Upper lobe of left lung (tissue), 6 donors: ENCODE results near the gene ZSWIM1. TPM values are rescaled to one million over a fixed set of nuclear protein-coding genes. Genes with fewer than 3 reads are reported as not detected.

ENCODE experiments used
- ATAC-seq, 2 donors: fragments of 200-7000 bp; cut with Tn5 transposase; one replicate each; pipeline ENCODE4 v1.9.1; 2022; ENCODE audit warnings: mild to moderate bottlenecking in 2 of 2, moderate library complexity in 2 of 2; ENCODE audit not compliant: low FRiP score in 2 of 2
- DNase-seq, 2 donors: peaks; one replicate each; pipeline ENCODE4 v3.0.0-alpha.2; 2019 to 2020
- H3K27ac ChIP-seq, 4 donors: fragments of 200-600 bp; sonication (generic); one replicate each; pipeline ENCODE4 v1.5.1; 2016 to 2019
- H3K27me3 ChIP-seq, 4 donors: fragments of 200-600 bp; sonication (generic); one replicate each; pipeline ENCODE4 v1.5.1; 2017 to 2019
- H3K36me3 ChIP-seq, 4 donors: fragments of 200-600 bp; sonication (generic); one replicate each; pipeline ENCODE4 v1.5.1; 2016 to 2019
- H3K4me1 ChIP-seq, 4 donors: fragments of 200-600 bp; sonication (generic); one replicate each; pipeline ENCODE4 v1.5.1; 2018 to 2019
- H3K4me3 ChIP-seq, 4 donors: fragments of 200-600 bp; sonication (generic); one replicate each; pipeline ENCODE4 v1.5.1; 2017 to 2019; ENCODE audit warnings: mild to moderate bottlenecking in 2 of 4, moderate library complexity in 1 of 4
- H3K9me3 ChIP-seq, 4 donors: fragments of 200-600 bp; sonication (generic); one replicate each; pipeline ENCODE4 v1.5.1; 2018 to 2019
- EP300 ChIP-seq, 4 donors: sonication (generic); formaldehyde crosslinking; IDR thresholded peaks; one replicate each; pipeline ENCODE4 v1.5.1; 2017; ENCODE audit warnings: antibody characterized with exemption in 4 of 4, control low read depth in 2 of 4
- POLR2A ChIP-seq, 4 donors: fragments of 450-650 bp; IDR thresholded peaks; one replicate each; pipeline ENCODE4 v1.5.1; 2016 to 2017; ENCODE audit warnings: antibody characterized with exemption in 4 of 4, mild to moderate bottlenecking in 2 of 4
- POLR2AphosphoS5 ChIP-seq, 2 donors: sonication (generic); formaldehyde crosslinking; IDR thresholded peaks; one replicate each; pipeline ENCODE4 v1.5.1; 2017; ENCODE audit warnings: antibody characterized with exemption in 2 of 2
- WGBS, 2 donors: methylation state at CpG; one replicate each; pipeline ENCODE4 v1.1.5; 2017 to 2018; 5-methylcytosine and 5-hydroxymethylcytosine counted together
- total RNA-seq, 6 donors: library from RNA; depleted of rRNA in 4 of 6; stranded (reverse); fragments of >200 nt in 4 of 6; gene quantifications; one replicate each; pipeline versions ENCODE4 v1.1.0 to v1.2.1, GENCODE V29; 2016 to 2021
- TF ChIP-seq, protein P1 (sequence below), 6 experiments: fragments of 450-650 bp in 4 of 6; fragments of 200-600 bp in 2 of 6; sonication (generic) in 2 of 6; IDR thresholded peaks; one replicate each; pipeline ENCODE4 v1.5.1; 2016 to 2019; ENCODE audit warnings: antibody characterized with exemption in 6 of 6
- donor health status: DM: no; HTN: no; CAD: no; lungs with moderate emphysema.
- donor health status: DM: no; HTN: yes; CAD: no; lungs with severe emphysema.

Gene ZSWIM1
- total RNA-seq, 6 donors from 2014 or later: 4.2 to 9.7 (median 8.6) TPM

DNA sequence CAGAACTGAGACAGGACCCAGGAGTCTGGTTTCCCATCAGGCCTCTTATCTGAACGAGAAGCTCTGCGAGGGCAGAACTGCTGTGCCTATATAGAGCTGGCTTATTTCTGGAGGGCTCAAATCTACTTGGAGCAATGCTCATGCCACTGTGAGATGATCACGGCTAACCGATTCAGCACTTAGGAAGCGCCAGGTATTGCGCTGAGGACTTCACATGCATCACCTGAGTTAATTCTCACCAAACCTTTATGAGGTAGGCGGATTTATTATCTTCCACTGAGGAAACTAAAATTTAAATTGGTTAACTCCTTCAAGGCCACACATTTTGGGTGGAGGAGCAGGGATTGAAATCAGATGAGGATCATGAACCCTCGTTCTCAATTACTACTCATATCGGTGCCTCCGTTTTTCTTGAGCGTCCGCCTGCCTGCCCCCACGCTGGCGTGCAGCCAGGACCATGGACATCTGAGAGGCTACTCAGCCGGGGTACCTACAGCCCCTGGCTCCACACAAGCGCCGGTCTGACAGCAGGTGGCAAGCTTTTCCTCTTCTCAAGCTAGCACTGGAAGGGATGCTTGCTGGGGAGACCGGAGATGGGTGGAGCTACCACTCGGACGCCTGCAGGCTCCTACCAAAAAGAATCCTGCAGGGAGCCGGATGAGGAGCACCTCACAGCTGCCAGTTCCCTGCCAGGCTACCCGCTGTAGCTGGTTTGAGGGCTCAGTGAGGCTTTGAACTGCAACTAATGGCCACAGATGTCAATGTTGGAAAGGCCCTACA is 52.4 kb downstream of the ZSWIM1 start:
- Histone ChIP-seq H3K4me3 (peak overlapping the region; percentile 65 to 96 (median 74)), H3K4me1 (peaks cover 17 to 33% (median 21%) of the 10 kb centered on the region in 4 donors), H3K27me3 (no peaks in the 10 kb centered on the region), H3K27ac (peak overlapping the region; percentile 98 to 100 (median 100)), H3K36me3 (peaks cover 6 to 18% (median 15%) of the 10 kb centered on the region in 4 donors), H3K9me3 (no peaks in the 10 kb centered on the region)
- peak; percentile 42 to 51 for ATAC-seq
- 28 to 39% methylated on average over 7 to 22 of the region's 22 CpGs for WGBS, 2 donors
- no peak for TF ChIP-seq POLR2AphosphoS5 (IDR thresholded peaks at IDR 0.05)
- TF ChIP-seq POLR2A (IDR thresholded peaks at IDR 0.05): peak in 1 of 4 donors; percentile 15
- TF ChIP-seq, protein P1, sequence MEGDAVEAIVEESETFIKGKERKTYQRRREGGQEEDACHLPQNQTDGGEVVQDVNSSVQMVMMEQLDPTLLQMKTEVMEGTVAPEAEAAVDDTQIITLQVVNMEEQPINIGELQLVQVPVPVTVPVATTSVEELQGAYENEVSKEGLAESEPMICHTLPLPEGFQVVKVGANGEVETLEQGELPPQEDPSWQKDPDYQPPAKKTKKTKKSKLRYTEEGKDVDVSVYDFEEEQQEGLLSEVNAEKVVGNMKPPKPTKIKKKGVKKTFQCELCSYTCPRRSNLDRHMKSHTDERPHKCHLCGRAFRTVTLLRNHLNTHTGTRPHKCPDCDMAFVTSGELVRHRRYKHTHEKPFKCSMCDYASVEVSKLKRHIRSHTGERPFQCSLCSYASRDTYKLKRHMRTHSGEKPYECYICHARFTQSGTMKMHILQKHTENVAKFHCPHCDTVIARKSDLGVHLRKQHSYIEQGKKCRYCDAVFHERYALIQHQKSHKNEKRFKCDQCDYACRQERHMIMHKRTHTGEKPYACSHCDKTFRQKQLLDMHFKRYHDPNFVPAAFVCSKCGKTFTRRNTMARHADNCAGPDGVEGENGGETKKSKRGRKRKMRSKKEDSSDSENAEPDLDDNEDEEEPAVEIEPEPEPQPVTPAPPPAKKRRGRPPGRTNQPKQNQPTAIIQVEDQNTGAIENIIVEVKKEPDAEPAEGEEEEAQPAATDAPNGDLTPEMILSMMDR (IDR thresholded peaks at IDR 0.05): peak in 3 of 6 experiments; percentile 33 to 44 (median 34)
- DNase-seq: peak; percentile 85 to 87

DNA sequence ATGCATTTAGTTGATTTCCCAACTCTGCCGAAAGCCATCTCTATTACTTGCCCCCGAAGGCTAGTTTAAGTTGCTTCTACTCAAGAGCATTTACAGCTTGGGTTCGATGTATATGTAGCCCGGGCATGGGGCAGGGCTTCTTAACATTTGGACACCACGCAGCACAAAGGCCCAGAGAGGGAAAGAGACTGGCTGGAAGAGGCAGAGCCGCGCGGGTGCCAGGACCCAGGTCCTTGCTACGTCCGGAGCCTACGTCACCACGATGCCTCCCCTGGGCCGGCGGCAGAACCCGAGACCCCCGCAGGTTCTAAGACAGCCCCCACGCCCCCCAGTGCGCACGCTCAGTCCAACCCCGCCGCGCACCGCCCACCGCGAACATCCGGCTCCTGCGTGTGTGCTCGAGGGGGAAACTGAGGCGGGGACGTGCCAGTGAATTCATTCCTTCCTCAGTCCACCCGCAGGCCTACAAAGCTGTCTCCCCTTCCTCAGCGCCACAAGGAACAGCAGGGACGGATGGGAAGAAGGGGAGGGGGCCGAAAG is 53.1 kb downstream of the ZSWIM1 start:
- Histone ChIP-seq H3K36me3 (peaks cover 12 to 25% (median 22%) of the 10 kb centered on the region in 4 donors), H3K27ac (peak overlapping the region; percentile 98 to 100 (median 100)), H3K27me3 (no peaks in the 10 kb centered on the region), H3K4me3 (peak overlapping the region; percentile 65 to 96 (median 74)), H3K4me1 (peaks cover 17 to 33% (median 21%) of the 10 kb centered on the region in 4 donors), H3K9me3 (no peaks in the 10 kb centered on the region)
- 0 to 2% methylated on average over 11 to 30 of the region's 34 CpGs for WGBS, 2 donors
- no peak for TF ChIP-seq POLR2A (IDR thresholded peaks at IDR 0.05)
- no peak for TF ChIP-seq EP300 (IDR thresholded peaks at IDR 0.05)
- TF ChIP-seq, protein P1 (IDR thresholded peaks at IDR 0.05): no peak
- TF ChIP-seq POLR2AphosphoS5 (IDR thresholded peaks at IDR 0.05): no peak
- DNase-seq (peak in 1 of 2 donors; percentile 64), ATAC-seq (peak; percentile 25 to 49)

Other genes starting within 250 kb of the ZSWIM1 start
- gene WFDC9, start 249.9 kb upstream of the ZSWIM1 start, total RNA-seq: not detected
- not detected for gene WFDC11, start 211.0 kb upstream of the ZSWIM1 start, total RNA-seq
- gene WFDC13, start 179.2 kb upstream of the ZSWIM1 start, total RNA-seq: not detected
- gene WFDC10B, start 176.2 kb upstream of the ZSWIM1 start, total RNA-seq: 1 to 10 TPM in 4 of 6 donors, not detected in 2; 1.1 to 9.4 (median 1.6) TPM
- not detected for gene SPINT4, start 158.9 kb upstream of the ZSWIM1 start, total RNA-seq
- gene WFDC3, start 89.3 kb upstream of the ZSWIM1 start, total RNA-seq: 1 to 10 TPM in 4 of 6 donors, under 1 TPM in 1, not detected in 1; 1.00 to 7.1 (median 2.4) TPM
- gene DNTTIP1, start 89.3 kb upstream of the ZSWIM1 start, total RNA-seq: 10 to 100 TPM; 36.8 to 61.8 (median 46.5) TPM
- 10 to 100 TPM in 1 of 6 donors, 1 to 10 TPM in 3, not detected in 2; 1.1 to 12.5 (median 3.5) TPM for gene UBE2C, start 68.6 kb upstream of the ZSWIM1 start, total RNA-seq
- 1 to 10 TPM in 1 of 6 donors, under 1 TPM in 2, not detected in 3; 0.37 to 1.1 (median 0.80) TPM for gene TNNC2, start 53.9 kb upstream of the ZSWIM1 start, total RNA-seq
- 100 to 1,000 TPM in 1 of 6 donors, 10 to 100 TPM in 5; 23.9 to 117 (median 52.9) TPM for gene SNX21, start 47.4 kb upstream of the ZSWIM1 start, total RNA-seq
- gene ACOT8, start 23.8 kb upstream of the ZSWIM1 start, total RNA-seq: 10 to 100 TPM; 23.9 to 46.8 (median 31.5) TPM
- 1 to 10 TPM; 2.4 to 7.3 (median 3.9) TPM for gene ZSWIM3, start 23.6 kb upstream of the ZSWIM1 start, total RNA-seq
- 10 to 100 TPM in 1 of 6 donors, 1 to 10 TPM in 5; 1.3 to 11.5 (median 1.6) TPM for gene SPATA25, start 6.4 kb downstream of the ZSWIM1 start, total RNA-seq
- gene NEURL2, start 10.0 kb downstream of the ZSWIM1 start, total RNA-seq: 10 to 100 TPM in 1 of 6 donors, 1 to 10 TPM in 5; 3.9 to 31.4 (median 5.5) TPM
- 100 to 1,000 TPM; 109 to 176 (median 155) TPM for gene CTSA, start 10.1 kb downstream of the ZSWIM1 start, total RNA-seq
- gene PLTP, start 30.9 kb downstream of the ZSWIM1 start, total RNA-seq: 100 to 1,000 TPM in 2 of 6 donors, 10 to 100 TPM in 4; 28.9 to 169 (median 57.8) TPM
- gene PCIF1, start 53.5 kb downstream of the ZSWIM1 start, total RNA-seq: 10 to 100 TPM; 41.7 to 59.7 (median 47.1) TPM
- 10 to 100 TPM; 17.4 to 41.9 (median 23.0) TPM for gene ZNF335, start 91.0 kb downstream of the ZSWIM1 start, total RNA-seq
- gene MMP9, start 127.7 kb downstream of the ZSWIM1 start, total RNA-seq: 10 to 100 TPM in 4 of 6 donors, 1 to 10 TPM in 2; 4.2 to 20.8 (median 14.2) TPM
- 1 to 10 TPM in 1 of 6 donors, under 1 TPM in 1, not detected in 4; 0.69 to 1.3 TPM for gene SLC12A5, start 148.0 kb downstream of the ZSWIM1 start, total RNA-seq
- 10 to 100 TPM; 17.1 to 48.2 (median 30.2) TPM for gene NCOA5, start 208.7 kb downstream of the ZSWIM1 start, total RNA-seq
- 10 to 100 TPM; 15.7 to 32.5 (median 25.8) TPM for gene CD40, start 237.1 kb downstream of the ZSWIM1 start, total RNA-seq